HepG2 (cell line): ENCODE results near the gene DLG1. TPM values are rescaled to one million over a fixed set of nuclear protein-coding genes. Genes with fewer than 3 reads are reported as not detected.

Source experiments
- ATAC-seq: fragments of 200-7000 bp; cut with Tn5 transposase; 3 replicates; pipeline ENCODE4 v1.9.1; 2020; ENCODE audit warnings: mild to moderate bottlenecking, moderate library complexity
- BruUV-seq: library from RNA; stranded (reverse); fragments of 400-500 nt; replicated peaks from 2 replicates; lab custom pipeline; 2021; lab: Mats Ljungman, UMichigan
- CTCF ChIA-PET: fragments of 300-600 bp; formaldehyde crosslinking; extraction: SDS; loops from one replicate; lab custom pipeline; 2021; ENCODE audit warnings: low total read pairs, inconsistent platforms, low intra/inter-chr PET ratio; lab: Yijun Ruan, JAX
- POLR2A ChIA-PET: fragments of 350-600 bp; sonication (Branson Sonifier 250); formaldehyde crosslinking; loops from one replicate; lab custom pipeline; 2020; ENCODE audit warnings: antibody characterized with exemption, inconsistent platforms; lab: Yijun Ruan, JAX
- DNase-seq: peaks from one replicate; pipeline ENCODE4 v3.0.0-alpha.2; 2015; ENCODE audit warnings: low spot score
- FAIRE-seq: peaks from 3 replicates; lab custom pipeline; 2011; peaks lifted over from hg19 to GRCh38; lab: Jason Lieb, UNC
- H2AFZ ChIP-seq: one replicate; pipeline ENCODE4 v1.6.1; 2011; ENCODE audit warnings: low read length, inconsistent platforms
- H3K27ac ChIP-seq: fragments of 300-600 bp; 3 replicates; pipeline ENCODE4 v1.8.0; 2011; ENCODE audit warnings: mixed run types, mild to moderate bottlenecking, mixed read lengths, low read length, inconsistent platforms; ENCODE audit not compliant: insufficient read depth; ENCODE audit errors: extremely low read length
- H3K27me3 ChIP-seq, 2 experiments: fragments of 200-600 bp in 1 of 2; 2 replicates in 1 of 2; 3 replicates in 1 of 2; pipeline versions ENCODE4 v1.6.0 to v1.8.0; 2011; ENCODE audit warnings: low read length in 2 of 2, mild to moderate bottlenecking in 2 of 2, moderate library complexity in 2 of 2, inconsistent platforms in 1 of 2; ENCODE audit not compliant: insufficient read depth in 2 of 2, control insufficient read depth in 1 of 2
- H3K36me3 ChIP-seq, 2 experiments: fragments of 200-600 bp in 1 of 2; replicated peaks in 1 of 2; 2 replicates in 1 of 2; 3 replicates in 1 of 2; pipeline versions ENCODE4 v1.5.1 to v1.8.0; 2011; ENCODE audit warnings: low read length in 2 of 2, inconsistent platforms in 1 of 2; ENCODE audit not compliant: insufficient read depth in 2 of 2, control insufficient read depth in 1 of 2
- H3K4me1 ChIP-seq: 2 replicates; pipeline ENCODE4 v1.5.1; 2012; ENCODE audit warnings: low read length, inconsistent platforms; ENCODE audit not compliant: insufficient read depth
- H3K4me2 ChIP-seq: 2 replicates; pipeline ENCODE4 v1.6.0; 2011; ENCODE audit warnings: low read depth, low read length, inconsistent platforms
- H3K4me3 ChIP-seq, 3 experiments: fragments of 200-600 bp in 1 of 3; sonication (generic), shearing (Covaris generic) in 1 of 3; replicated peaks in 1 of 3; 2 replicates each; pipeline ENCODE4 v1.5.1; 2011 to 2016; ENCODE audit warnings: low read length in 3 of 3, inconsistent platforms in 2 of 3, low read depth in 2 of 3, mild to moderate bottlenecking in 2 of 3, control low read depth in 1 of 3, mixed read lengths in 1 of 3; ENCODE audit not compliant: insufficient read depth in 1 of 3
- H3K79me2 ChIP-seq: one replicate; pipeline ENCODE4 v1.6.1; 2011; ENCODE audit warnings: low read length, inconsistent platforms; ENCODE audit not compliant: insufficient read depth
- H3K9ac ChIP-seq: 2 replicates; pipeline ENCODE4 v1.6.0; 2011; ENCODE audit warnings: mild to moderate bottlenecking, low read depth, low read length, inconsistent platforms; ENCODE audit not compliant: insufficient read depth
- H3K9me3 ChIP-seq: 2 replicates; pipeline ENCODE4 v1.5.1; 2012; ENCODE audit warnings: mild to moderate bottlenecking, low read length
- H4K20me1 ChIP-seq: 2 replicates; pipeline ENCODE4 v1.6.0; 2011; ENCODE audit warnings: inconsistent platforms, mild to moderate bottlenecking, low read length, moderate library complexity; ENCODE audit not compliant: insufficient read depth
- HBP1 ChIP-seq: IDR thresholded peaks from 2 replicates; pipeline ENCODE4 v1.6.1; 2016; ENCODE audit warnings: low read depth, control low read depth
- KDM2A ChIP-seq: sonication (generic); formaldehyde crosslinking; IDR thresholded peaks from 2 replicates; pipeline ENCODE4 v1.4.0; 2020; ENCODE audit warnings: low read depth, missing genetic modification reagents, borderline replicate concordance
- MAFG ChIP-seq: sonication (generic); formaldehyde crosslinking; IDR thresholded peaks from 2 replicates; pipeline ENCODE4 v1.5.1; 2020; ENCODE audit warnings: mild to moderate bottlenecking, missing genetic modification reagents
- NR2C2 ChIP-seq: sonication (generic); formaldehyde crosslinking; IDR thresholded peaks from 2 replicates; pipeline ENCODE4 v1.4.0; 2020; ENCODE audit warnings: missing genetic modification reagents, mild to moderate bottlenecking, moderate library complexity, borderline replicate concordance
- PAWR ChIP-seq: sonication (generic); formaldehyde crosslinking; IDR thresholded peaks from 2 replicates; pipeline ENCODE4 v1.4.0; 2020; ENCODE audit warnings: missing genetic modification reagents, mild to moderate bottlenecking, borderline replicate concordance
- ZBTB10 ChIP-seq: sonication (generic); formaldehyde crosslinking; IDR thresholded peaks from 2 replicates; pipeline ENCODE4 v1.4.0; 2020; ENCODE audit warnings: missing genetic modification reagents, borderline replicate concordance
- WGBS: methylation state at CpG from one replicate; pipeline ENCODE4 v1.1.6; 2017; ENCODE audit warnings: low lambda C conversion rate; 5-methylcytosine and 5-hydroxymethylcytosine counted together
- in situ Hi-C: cut with HindIII; loops from 2 replicates; pipeline ENCODE4 v1.10.0; 2017; ENCODE audit warnings: low pct_unique_long_range_greater_than_20kb; ENCODE audit not compliant: extremely low pct_ligation_motif_present
- intact Hi-C: fragments of 100-400 bp; cut with micrococcal nuclease; formaldehyde crosslinking; loops from one replicate; pipeline ENCODE4 v1.10.0; 2022; ENCODE audit not compliant: unreplicated experiment
- polyA plus RNA-seq, 8 experiments: library from polyadenylated mRNA; depleted of rRNA in 3 of 8; stranded (reverse) in 7 of 8; unstranded in 1 of 8; fragments of >200 nt; fragmentation: Illumina TruSeq in 4 of 8; extraction: Trizol in 4 of 8; gene quantifications; 2 replicates each; pipeline versions ENCODE4 v1.2.1 to v1.2.3, GENCODE V29; 2011 to 2016; ENCODE audit warnings: low read depth in 4 of 8, missing spikeins in 1 of 8, mixed read lengths in 1 of 8; ENCODE audit not compliant: insufficient read depth in 1 of 8
- total RNA-seq, 5 experiments: library from RNA; depleted of rRNA; stranded (reverse); fragments of >200 nt; fragmentation: Illumina TruSeq; extraction: Trizol; gene quantifications; 2 replicates each; pipeline ENCODE4 v1.2.3, GENCODE V29; 2016; ENCODE audit warnings: low read depth in 1 of 5
- TF ChIP-seq, protein P1 (sequence below): sonication (generic); formaldehyde crosslinking; IDR thresholded peaks from 2 replicates; pipeline ENCODE4 v1.8.1; 2023; ENCODE audit warnings: mild to moderate bottlenecking, missing genetic modification reagents

Gene DLG1
- total and polyA plus RNA-seq, 2 of the 13 experiments (the other 11 are each of a cell fraction or from before 2014, with no cell fraction given) = 30.5 to 104 TPM

DNA sequence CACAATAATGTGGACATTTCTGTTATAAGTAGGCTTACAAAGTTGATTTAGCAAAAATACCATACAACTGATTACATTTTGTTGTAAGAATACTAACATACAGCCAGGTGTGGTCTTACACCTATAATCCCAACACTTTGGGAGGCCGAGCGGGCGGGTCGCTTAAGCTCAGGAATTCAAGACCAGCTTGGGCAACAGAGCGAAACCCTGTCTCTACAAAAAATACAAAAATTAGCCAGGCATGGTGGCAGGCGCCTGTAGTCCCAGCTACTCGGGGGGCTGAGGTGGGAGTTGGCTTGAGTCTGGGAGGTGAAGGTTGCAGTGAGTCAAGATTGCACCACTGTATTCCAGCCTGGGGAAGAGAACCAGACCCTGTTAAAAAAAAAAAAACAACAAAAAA lies 67.1 kb downstream of the DLG1 start:
- TF ChIP-seq KDM2A (no peak), NR2C2 (CRISPR knock-in tag) (no peak), PAWR (CRISPR knock-in tag) (no peak), MAFG (no peak), HBP1 (CRISPR knock-in tag) (no peak), ZBTB10 (CRISPR knock-in tag) (no peak)
- TF ChIP-seq, protein P1, sequence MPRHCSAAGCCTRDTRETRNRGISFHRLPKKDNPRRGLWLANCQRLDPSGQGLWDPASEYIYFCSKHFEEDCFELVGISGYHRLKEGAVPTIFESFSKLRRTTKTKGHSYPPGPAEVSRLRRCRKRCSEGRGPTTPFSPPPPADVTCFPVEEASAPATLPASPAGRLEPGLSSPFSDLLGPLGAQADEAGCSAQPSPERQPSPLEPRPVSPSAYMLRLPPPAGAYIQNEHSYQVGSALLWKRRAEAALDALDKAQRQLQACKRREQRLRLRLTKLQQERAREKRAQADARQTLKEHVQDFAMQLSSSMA (CRISPR knock-in tag) = no peak
- H3K36me3 ChIP-seq = peaks cover 0 to 6% of the 10 kb centered on the region in 2 experiments; a peak in 2 of 5 replicates
- DNase-seq = no peak
- WGBS = 97% methylated on average over 7 of the region's 7 CpGs
- H3K9ac ChIP-seq = no peak overlapping the region
- H2AFZ ChIP-seq = no peak overlapping the region
- in situ Hi-C loops (no loop called here), intact Hi-C loops (no loop called here)
- H3K79me2 ChIP-seq = peaks cover 97% of the 10 kb centered on the region
- H3K4me1 ChIP-seq = peaks cover 61% of the 10 kb centered on the region
- ChIA-PET CTCF (no interaction called here), POLR2A (no interaction called here)
- H3K27me3 ChIP-seq = no peaks in the 10 kb centered on the region
- H3K4me2 ChIP-seq = no peak overlapping the region
- no TSS peak for BruUV-seq
- H4K20me1 ChIP-seq = peaks cover 13% of the 10 kb centered on the region; the same call in 1 of the 2 replicates
- ATAC-seq = no peak
- no peak for FAIRE-seq
- H3K9me3 ChIP-seq = no peaks in the 10 kb centered on the region
- H3K27ac ChIP-seq = no peak overlapping the region
- no peak overlapping the region for H3K4me3 ChIP-seq
